Measurements from ENCODE around the gene IL1RL2. TPM values are rescaled to one million over a fixed set of nuclear protein-coding genes. Genes with fewer than 3 reads are reported as not detected.

The IL1RL2 gene
- total RNA-seq, 1 experiment from 2014 or later: not detected

DNA sequence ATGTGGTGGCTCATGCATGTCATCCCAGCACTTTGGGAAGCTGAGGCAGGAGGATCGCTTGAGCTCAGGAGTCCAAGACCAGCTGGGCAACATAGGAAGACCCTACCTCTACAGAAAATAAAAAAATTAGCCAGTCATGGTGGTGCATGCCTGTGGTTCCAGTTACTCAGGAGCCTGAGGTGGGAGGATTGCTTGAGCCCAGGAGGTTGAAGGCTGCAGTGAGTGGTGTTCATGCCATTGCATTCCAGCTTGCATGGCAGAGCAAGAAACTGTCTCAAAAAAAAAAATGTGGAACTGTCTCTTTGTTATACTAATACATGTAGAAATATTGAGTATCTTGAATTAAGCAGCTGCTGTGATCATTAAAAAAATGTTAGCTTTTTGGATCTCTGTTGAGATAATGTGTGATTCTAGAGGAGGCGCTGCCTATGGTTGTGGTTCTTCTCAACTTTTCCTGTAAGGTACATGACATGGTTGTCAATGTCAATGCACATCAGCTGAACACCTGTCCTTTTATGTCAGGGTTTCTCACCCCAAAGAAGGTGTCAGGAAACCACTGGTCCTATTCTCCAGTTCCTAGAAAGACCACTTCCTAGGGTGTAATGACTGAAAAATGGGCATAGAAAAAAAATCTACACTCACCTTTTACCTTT lies 89.9 kb downstream of the IL1RL2 start:
- no TSS peak for BruUV-seq (replicated peaks)
- intact Hi-C loops (cut with micrococcal nuclease): no loop called here

DNA sequence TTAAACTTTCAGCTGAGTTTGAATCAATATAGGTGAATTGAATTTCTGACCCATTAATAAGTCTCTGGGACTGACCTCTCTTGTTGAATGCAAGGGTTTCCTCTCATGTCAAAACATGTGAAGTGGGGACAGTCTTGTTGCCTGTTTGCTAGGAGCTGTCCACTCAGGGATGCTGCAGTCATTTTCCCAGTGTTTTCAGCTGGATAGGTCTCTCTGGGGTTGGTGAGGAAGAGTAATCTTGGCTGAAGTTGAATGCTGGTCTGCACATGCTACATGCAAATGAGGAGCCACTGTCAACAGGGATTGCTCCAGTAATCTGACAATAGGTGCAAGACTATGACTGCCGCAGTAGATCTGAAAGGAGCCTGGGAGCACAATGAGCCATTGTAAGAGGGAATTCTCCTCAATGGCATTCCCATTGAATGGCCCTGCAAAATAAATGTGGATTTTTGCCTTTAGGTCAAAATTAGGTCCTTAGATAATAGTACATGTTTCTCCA lies 90.4 kb downstream of the IL1RL2 start:
- Histone ChIP-seq H3K9ac (ENCODE audit: low read length) (no peak overlapping the region), H3K9me3 (ENCODE audit: control insufficient read depth in 1 of 2, insufficient read depth in 1 of 2, low read depth in 1 of 2, low read length in 2 of 2) (no peaks in the 10 kb centered on the region), H3K27me3 (ENCODE audit: insufficient read depth, low read length) (peaks cover 12% of the 10 kb centered on the region), H3K79me2 (ENCODE audit: insufficient read depth, low read length) (no peaks in the 10 kb centered on the region), H3K36me3 (ENCODE audit: control insufficient read depth in 1 of 2, insufficient read depth in 2 of 2, low read length in 2 of 2) (no peaks in the 10 kb centered on the region), H4K20me1 (ENCODE audit: insufficient read depth) (no peaks in the 10 kb centered on the region), H2AFZ (ENCODE audit: low read depth, low read length, poor library complexity, severe bottlenecking) (no peak overlapping the region), H3K27ac (ENCODE audit: low read depth, low read length) (no peak overlapping the region), H3K9me2 (ENCODE audit: insufficient read depth) (no peaks in the 10 kb centered on the region), H3K4me2 (ENCODE audit: low read length) (no peak overlapping the region), H3K4me3 (replicated peaks in 1 of 2; ENCODE audit: low read depth in 1 of 2, low read length in 2 of 2) (no peak overlapping the region), H3K4me1 (ENCODE audit: control insufficient read depth in 1 of 2, insufficient read depth in 2 of 2, low read length in 2 of 2) (no peaks in the 10 kb centered on the region)
- DNase-seq (ENCODE audit: low read depth, low spot score) (no peak), ATAC-seq (no peak)
- intact Hi-C loops (cut with micrococcal nuclease): no loop called here
- ChIA-PET POLR2A (no interaction called here), RAD21 (ENCODE audit: low non-redundant PET in 1 of 2, low total read pairs in 2 of 2, uncharacterized antibody in 2 of 2, unreplicated experiment in 2 of 2) (no interaction called here), CTCF (no interaction called here)
- no TSS peak for BruUV-seq (replicated peaks)
- TF ChIP-seq, protein P1, sequence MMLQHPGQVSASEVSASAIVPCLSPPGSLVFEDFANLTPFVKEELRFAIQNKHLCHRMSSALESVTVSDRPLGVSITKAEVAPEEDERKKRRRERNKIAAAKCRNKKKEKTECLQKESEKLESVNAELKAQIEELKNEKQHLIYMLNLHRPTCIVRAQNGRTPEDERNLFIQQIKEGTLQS (IDR thresholded peaks at IDR 0.05): no peak
- TF ChIP-seq, protein P2, sequence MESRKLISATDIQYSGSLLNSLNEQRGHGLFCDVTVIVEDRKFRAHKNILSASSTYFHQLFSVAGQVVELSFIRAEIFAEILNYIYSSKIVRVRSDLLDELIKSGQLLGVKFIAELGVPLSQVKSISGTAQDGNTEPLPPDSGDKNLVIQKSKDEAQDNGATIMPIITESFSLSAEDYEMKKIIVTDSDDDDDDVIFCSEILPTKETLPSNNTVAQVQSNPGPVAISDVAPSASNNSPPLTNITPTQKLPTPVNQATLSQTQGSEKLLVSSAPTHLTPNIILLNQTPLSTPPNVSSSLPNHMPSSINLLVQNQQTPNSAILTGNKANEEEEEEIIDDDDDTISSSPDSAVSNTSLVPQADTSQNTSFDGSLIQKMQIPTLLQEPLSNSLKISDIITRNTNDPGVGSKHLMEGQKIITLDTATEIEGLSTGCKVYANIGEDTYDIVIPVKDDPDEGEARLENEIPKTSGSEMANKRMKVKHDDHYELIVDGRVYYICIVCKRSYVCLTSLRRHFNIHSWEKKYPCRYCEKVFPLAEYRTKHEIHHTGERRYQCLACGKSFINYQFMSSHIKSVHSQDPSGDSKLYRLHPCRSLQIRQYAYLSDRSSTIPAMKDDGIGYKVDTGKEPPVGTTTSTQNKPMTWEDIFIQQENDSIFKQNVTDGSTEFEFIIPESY (IDR thresholded peaks at IDR 0.05; ENCODE audit: extremely low read depth, insufficient replicate concordance, low read length): no peak
- TF ChIP-seq POLR2A (IDR thresholded peaks at IDR 0.05; ENCODE audit: borderline replicate concordance, extremely low read depth, insufficient read depth, insufficient read length) (no peak), RAD21 (IDR thresholded peaks at IDR 0.05; ENCODE audit: low read depth) (no peak), SP1 (IDR thresholded peaks at IDR 0.05; ENCODE audit: low read depth) (no peak), EZH2 (IDR thresholded peaks at IDR 0.05) (no peak), EZH2phosphoT487 (IDR thresholded peaks at IDR 0.05; ENCODE audit: borderline replicate concordance) (no peak), ZNF274 (IDR thresholded peaks at IDR 0.05; ENCODE audit: low read depth, low read length) (no peak), SIN3A (IDR thresholded peaks at IDR 0.05; ENCODE audit: low read depth) (no peak), CBX3 (IDR thresholded peaks at IDR 0.05; ENCODE audit: low read depth) (no peak)
- TF ChIP-seq, protein P3, sequence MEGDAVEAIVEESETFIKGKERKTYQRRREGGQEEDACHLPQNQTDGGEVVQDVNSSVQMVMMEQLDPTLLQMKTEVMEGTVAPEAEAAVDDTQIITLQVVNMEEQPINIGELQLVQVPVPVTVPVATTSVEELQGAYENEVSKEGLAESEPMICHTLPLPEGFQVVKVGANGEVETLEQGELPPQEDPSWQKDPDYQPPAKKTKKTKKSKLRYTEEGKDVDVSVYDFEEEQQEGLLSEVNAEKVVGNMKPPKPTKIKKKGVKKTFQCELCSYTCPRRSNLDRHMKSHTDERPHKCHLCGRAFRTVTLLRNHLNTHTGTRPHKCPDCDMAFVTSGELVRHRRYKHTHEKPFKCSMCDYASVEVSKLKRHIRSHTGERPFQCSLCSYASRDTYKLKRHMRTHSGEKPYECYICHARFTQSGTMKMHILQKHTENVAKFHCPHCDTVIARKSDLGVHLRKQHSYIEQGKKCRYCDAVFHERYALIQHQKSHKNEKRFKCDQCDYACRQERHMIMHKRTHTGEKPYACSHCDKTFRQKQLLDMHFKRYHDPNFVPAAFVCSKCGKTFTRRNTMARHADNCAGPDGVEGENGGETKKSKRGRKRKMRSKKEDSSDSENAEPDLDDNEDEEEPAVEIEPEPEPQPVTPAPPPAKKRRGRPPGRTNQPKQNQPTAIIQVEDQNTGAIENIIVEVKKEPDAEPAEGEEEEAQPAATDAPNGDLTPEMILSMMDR (IDR thresholded peaks at IDR 0.05 in 2 of 3, conservative IDR thresholded peaks at IDR 0.05 in 1 of 3; ENCODE audit: borderline replicate concordance in 1 of 3, insufficient read depth in 1 of 3, low read depth in 2 of 3, low read length in 2 of 3): no peak

More for the DNA sequence above, 89.9 kb downstream of the IL1RL2 start:
- H3K27ac ChIP-seq (ENCODE audit: low read depth, low read length): no peak overlapping the region
- ChIA-PET POLR2A (no interaction called here), RAD21 (ENCODE audit: low non-redundant PET in 1 of 2, low total read pairs in 2 of 2, uncharacterized antibody in 2 of 2, unreplicated experiment in 2 of 2) (no interaction called here), CTCF (no interaction called here)
- no peaks in the 10 kb centered on the region for H3K9me3 ChIP-seq (ENCODE audit: control insufficient read depth in 1 of 2, insufficient read depth in 1 of 2, low read depth in 1 of 2, low read length in 2 of 2)
- TF ChIP-seq EGR1 (IDR thresholded peaks at IDR 0.05; ENCODE audit: low read depth) (no peak), ELF1 (IDR thresholded peaks at IDR 0.05; ENCODE audit: borderline replicate concordance, low read depth) (no peak), SIN3A (IDR thresholded peaks at IDR 0.05; ENCODE audit: low read depth) (no peak), RAD21 (IDR thresholded peaks at IDR 0.05; ENCODE audit: low read depth) (no peak)
- TF ChIP-seq, protein P1 (IDR thresholded peaks at IDR 0.05): no peak
- DNase-seq (ENCODE audit: low read depth, low spot score) (no peak), ATAC-seq (no peak)
- peaks cover 11% of the 10 kb centered on the region for H3K27me3 ChIP-seq (ENCODE audit: insufficient read depth, low read length)
- H3K36me3 ChIP-seq (ENCODE audit: control insufficient read depth in 1 of 2, insufficient read depth in 2 of 2, low read length in 2 of 2): no peaks in the 10 kb centered on the region
- H2AFZ ChIP-seq (ENCODE audit: low read depth, low read length, poor library complexity, severe bottlenecking): no peak overlapping the region
- no peaks in the 10 kb centered on the region for H4K20me1 ChIP-seq (ENCODE audit: insufficient read depth)
- H3K4me2 ChIP-seq (ENCODE audit: low read length): no peak overlapping the region
- no peaks in the 10 kb centered on the region for H3K79me2 ChIP-seq (ENCODE audit: insufficient read depth, low read length)
- no peak overlapping the region for H3K9ac ChIP-seq (ENCODE audit: low read length)
- no peaks in the 10 kb centered on the region for H3K9me2 ChIP-seq (ENCODE audit: insufficient read depth)
- no peaks in the 10 kb centered on the region for H3K4me1 ChIP-seq (ENCODE audit: control insufficient read depth in 1 of 2, insufficient read depth in 2 of 2, low read length in 2 of 2)
- H3K4me3 ChIP-seq (replicated peaks in 1 of 2; ENCODE audit: low read depth in 1 of 2, low read length in 2 of 2): no peak overlapping the region

Measured in HCT116 (cell line).